Measurements from ENCODE around the gene RFLNA. TPM values are rescaled to one million over a fixed set of nuclear protein-coding genes. Genes with fewer than 3 reads are reported as not detected.

RFLNA gene
- polyA plus RNA-seq, 1 donor from 2014 or later, result 9.6 TPM

- no peak overlapping the region for H3K4me2 ChIP-seq (ENCODE audit: low read length)
- no peak overlapping the region for H2AFZ ChIP-seq (ENCODE audit: low read depth, low read length)
- H3K9me2 ChIP-seq (ENCODE audit: insufficient read depth, low read length), result no peaks in the 10 kb centered on the region
- TF ChIP-seq EZH2 (IDR thresholded peaks at IDR 0.05; ENCODE audit: borderline replicate concordance, insufficient read depth, low read length, poor library complexity, severe bottlenecking), result no peak
- no peak for TF ChIP-seq SMC3 (conservative IDR thresholded peaks at IDR 0.05; ENCODE audit: poor library complexity)
- TF ChIP-seq TAF1 (IDR thresholded peaks at IDR 0.05; ENCODE audit: low read depth), result no peak
- no peak for TF ChIP-seq CTCF (IDR thresholded peaks at IDR 0.05; ENCODE audit: poor library complexity, severe bottlenecking)
- TF ChIP-seq REST (IDR thresholded peaks at IDR 0.05; ENCODE audit: borderline replicate concordance), result no peak
- no peak for TF ChIP-seq MXI1 (conservative IDR thresholded peaks at IDR 0.05; ENCODE audit: poor library complexity, severe bottlenecking)
- TF ChIP-seq RAD21 (conservative IDR thresholded peaks at IDR 0.05), result no peak
- TF ChIP-seq POLR2AphosphoS5 (IDR thresholded peaks at IDR 0.05), result no peak
- no peak for TF ChIP-seq EP300 (conservative IDR thresholded peaks at IDR 0.05; ENCODE audit: poor library complexity, severe bottlenecking)
- no peak overlapping the region for H3K4me3 ChIP-seq (ENCODE audit: low read length)
- no peak overlapping the region for H3K27ac ChIP-seq (ENCODE audit: low read length)
- H4K20me1 ChIP-seq (ENCODE audit: insufficient read depth), result no peaks in the 10 kb centered on the region
- no peaks in the 10 kb centered on the region for H3K79me2 ChIP-seq (replicated peaks; ENCODE audit: insufficient read depth, low read length)
- no peaks in the 10 kb centered on the region for H3K27me3 ChIP-seq (ENCODE audit: insufficient read depth, low read depth, low read length)
- H3K36me3 ChIP-seq (ENCODE audit: insufficient read depth, low read length), result no peaks in the 10 kb centered on the region
- no peaks in the 10 kb centered on the region for H3F3A ChIP-seq (ENCODE audit: insufficient read depth, low read length, poor library complexity, severe bottlenecking)
- H3K9ac ChIP-seq (ENCODE audit: low read length), result no peak overlapping the region
- no peaks in the 10 kb centered on the region for H3K9me3 ChIP-seq (ENCODE audit: low read length)
These were observed 14.9 kb downstream of the RFLNA start for GRCh38 chr12:124309744-124310143.

GRCh38 chr12:124310178-124310577, 15.3 kb downstream of the RFLNA start:
- Histone ChIP-seq H3K27me3 (ENCODE audit: insufficient read depth, low read depth, low read length) (no peaks in the 10 kb centered on the region), H3K9me3 (ENCODE audit: low read length) (no peaks in the 10 kb centered on the region), H3F3A (ENCODE audit: insufficient read depth, low read length, poor library complexity, severe bottlenecking) (no peaks in the 10 kb centered on the region), H3K36me3 (ENCODE audit: insufficient read depth, low read length) (no peaks in the 10 kb centered on the region), H3K79me2 (replicated peaks; ENCODE audit: insufficient read depth, low read length) (no peaks in the 10 kb centered on the region), H4K20me1 (ENCODE audit: insufficient read depth) (no peaks in the 10 kb centered on the region), H2AFZ (ENCODE audit: low read depth, low read length) (no peak overlapping the region), H3K27ac (ENCODE audit: low read length) (no peak overlapping the region), H3K9me2 (ENCODE audit: insufficient read depth, low read length) (no peaks in the 10 kb centered on the region), H3K9ac (ENCODE audit: low read length) (no peak overlapping the region), H3K4me3 (ENCODE audit: low read length) (no peak overlapping the region), H3K4me2 (ENCODE audit: low read length) (no peak overlapping the region)
- no peak for TF ChIP-seq EP300 (conservative IDR thresholded peaks at IDR 0.05; ENCODE audit: poor library complexity, severe bottlenecking)
- TF ChIP-seq REST (IDR thresholded peaks at IDR 0.05; ENCODE audit: borderline replicate concordance), result no peak
- no peak for TF ChIP-seq TAF1 (IDR thresholded peaks at IDR 0.05; ENCODE audit: low read depth)
- no peak for TF ChIP-seq RAD21 (conservative IDR thresholded peaks at IDR 0.05)
- no peak for TF ChIP-seq MXI1 (conservative IDR thresholded peaks at IDR 0.05; ENCODE audit: poor library complexity, severe bottlenecking)
- no peak for TF ChIP-seq POLR2AphosphoS5 (IDR thresholded peaks at IDR 0.05)
- no peak for TF ChIP-seq SMC3 (conservative IDR thresholded peaks at IDR 0.05; ENCODE audit: poor library complexity)
- no peak for TF ChIP-seq CTCF (IDR thresholded peaks at IDR 0.05; ENCODE audit: poor library complexity, severe bottlenecking)
- TF ChIP-seq EZH2 (IDR thresholded peaks at IDR 0.05; ENCODE audit: borderline replicate concordance, insufficient read depth, low read length, poor library complexity, severe bottlenecking), result no peak
